NCI-H1694 (cell line): ENCODE data around the gene MNT.

Experiments used
- DNase-seq: peaks from one replicate; lab custom pipeline; 2025; lab: John Stamatoyannopoulos, UW

MNT gene

GRCh38 chr17:2416010-2416734, 15.3 kb upstream of the MNT start:
- DNase-seq = peak; percentile 88

- DNase-seq = no peak
Measured at GRCh38 chr17:2415081-2415480, 14.2 kb upstream of the MNT start.

- DNase-seq = no peak
Measured at GRCh38 chr17:2414446-2415064, 13.7 kb upstream of the MNT start.

- DNase-seq = peak; percentile 90
Measured at GRCh38 chr17:2412561-2413021, 11.7 kb upstream of the MNT start.

- no peak for DNase-seq
Measured at GRCh38 chr17:2410951-2411350, 10.1 kb upstream of the MNT start.

GRCh38 chr17:2406903-2407790, 6.3 kb upstream of the MNT start:
- no peak for DNase-seq

- no peak for DNase-seq
Measured at GRCh38 chr17:2406271-2406902, 5.5 kb upstream of the MNT start.

GRCh38 chr17:2405247-2405926, 4.5 kb upstream of the MNT start:
- no peak for DNase-seq

GRCh38 chr17:2403044-2403443, 2.2 kb upstream of the MNT start:
- DNase-seq = no peak

- no peak for DNase-seq
Measured at GRCh38 chr17:2402544-2402943, 1.7 kb upstream of the MNT start.

GRCh38 chr17:2401426-2402221, 764 bp upstream of the MNT start:
- peak; percentile 99 for DNase-seq

GRCh38 chr17:2400474-2400866, 390 bp downstream of the MNT start:
- DNase-seq = peak; percentile 15

GRCh38 chr17:2399572-2400473, 1.0 kb downstream of the MNT start:
- peak; percentile 83 for DNase-seq

GRCh38 chr17:2398655-2399571, 1.9 kb downstream of the MNT start:
- DNase-seq = no peak

- DNase-seq = no peak
Measured at GRCh38 chr17:2398182-2398581, 2.7 kb downstream of the MNT start.

GRCh38 chr17:2397247-2398171, 3.4 kb downstream of the MNT start:
- DNase-seq = no peak

- DNase-seq = no peak
Measured at GRCh38 chr17:2396568-2397246, 4.2 kb downstream of the MNT start.
